ENCODE data around the gene PTPRCAP. TPM values are rescaled to one million over a fixed set of nuclear protein-coding genes. Genes with fewer than 3 reads are reported as not detected.
A peak's percentile ranks its signal among the peaks of the same experiment; 100 is the strongest.

The PTPRCAP gene
- total RNA-seq, 1 donor from 2014 or later: not detected

DNA sequence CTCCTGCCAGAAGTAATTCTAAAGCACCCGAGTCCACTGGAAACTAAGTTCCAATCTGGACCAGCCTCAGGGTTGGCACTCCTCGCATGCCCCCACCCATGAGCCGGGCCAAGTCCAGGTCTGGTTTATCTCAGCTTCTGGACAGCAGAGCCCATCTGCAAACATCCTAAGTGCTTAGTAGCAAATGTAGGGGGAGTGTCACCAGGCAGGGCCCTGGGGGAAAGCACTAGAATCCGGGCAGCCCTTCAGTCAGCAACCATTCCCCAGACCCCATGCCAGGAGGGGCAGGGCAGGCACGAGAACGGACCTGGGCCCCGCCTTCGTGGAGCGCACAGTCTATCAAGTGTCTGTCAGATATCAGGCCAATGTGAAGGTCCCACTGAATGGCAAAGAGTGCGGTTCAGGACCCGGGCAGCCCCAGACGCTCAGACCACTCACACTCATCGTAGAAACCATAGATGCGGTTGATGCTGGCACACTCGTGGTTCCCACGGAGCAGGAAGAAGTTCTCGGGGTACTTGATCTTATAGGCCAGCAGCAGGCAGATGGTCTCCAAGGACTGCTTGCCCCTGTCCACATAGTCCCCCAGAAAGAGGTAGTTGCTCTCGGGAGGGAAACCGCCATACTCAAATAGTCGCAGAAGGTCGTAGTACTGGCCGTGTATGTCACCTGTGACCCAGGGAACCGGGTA, 37.1 kb downstream of the PTPRCAP start:
- DNase-seq (ENCODE audit: low spot score in 2 of 2) (no peak), FAIRE-seq (no peak)

DNA sequence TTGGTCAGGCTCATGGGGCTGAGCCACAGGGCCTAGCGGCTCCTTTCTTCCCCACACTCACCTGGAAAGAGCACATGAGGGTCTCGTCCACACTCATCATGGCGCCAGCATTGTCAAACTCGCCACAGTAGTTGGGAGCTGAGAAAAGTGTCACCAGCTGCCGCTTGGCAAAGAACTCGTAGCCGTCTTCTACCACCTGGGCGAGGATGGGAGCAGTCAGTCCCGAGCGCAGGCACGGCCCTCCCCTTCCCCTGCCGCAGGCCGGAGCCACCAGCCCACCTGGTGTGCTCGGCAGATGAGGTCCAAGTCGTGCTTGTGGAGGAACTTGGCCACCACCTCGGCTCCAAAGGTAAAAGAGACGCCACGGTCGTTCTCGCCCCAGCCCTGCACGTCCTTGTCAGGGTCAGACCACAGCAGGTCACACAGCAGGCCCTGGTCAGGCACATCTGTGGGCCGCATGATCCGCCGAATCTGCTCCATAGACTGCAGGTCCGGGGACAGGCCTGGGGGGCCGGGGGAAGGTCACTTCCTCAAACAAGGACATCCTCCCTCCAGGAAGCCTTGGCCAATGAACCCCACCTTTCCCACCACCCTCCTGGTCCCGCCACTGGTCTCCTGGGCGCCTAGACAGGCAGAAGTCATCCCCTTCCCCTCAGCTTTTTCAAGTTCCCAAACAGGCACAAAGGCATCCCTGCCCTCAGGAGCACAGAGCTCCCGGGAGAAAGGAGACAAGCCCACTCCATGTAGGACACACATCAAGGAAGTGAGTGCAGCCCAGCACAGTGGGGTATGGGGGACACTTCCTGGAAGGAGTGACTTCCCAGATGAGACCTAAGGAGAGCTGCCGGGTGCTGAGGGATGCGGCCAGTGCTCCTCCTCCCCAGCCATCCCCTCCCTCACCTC, 38.6 kb downstream of the PTPRCAP start:
- FAIRE-seq (no peak), DNase-seq (ENCODE audit: low spot score in 2 of 2) (no peak)

DNA sequence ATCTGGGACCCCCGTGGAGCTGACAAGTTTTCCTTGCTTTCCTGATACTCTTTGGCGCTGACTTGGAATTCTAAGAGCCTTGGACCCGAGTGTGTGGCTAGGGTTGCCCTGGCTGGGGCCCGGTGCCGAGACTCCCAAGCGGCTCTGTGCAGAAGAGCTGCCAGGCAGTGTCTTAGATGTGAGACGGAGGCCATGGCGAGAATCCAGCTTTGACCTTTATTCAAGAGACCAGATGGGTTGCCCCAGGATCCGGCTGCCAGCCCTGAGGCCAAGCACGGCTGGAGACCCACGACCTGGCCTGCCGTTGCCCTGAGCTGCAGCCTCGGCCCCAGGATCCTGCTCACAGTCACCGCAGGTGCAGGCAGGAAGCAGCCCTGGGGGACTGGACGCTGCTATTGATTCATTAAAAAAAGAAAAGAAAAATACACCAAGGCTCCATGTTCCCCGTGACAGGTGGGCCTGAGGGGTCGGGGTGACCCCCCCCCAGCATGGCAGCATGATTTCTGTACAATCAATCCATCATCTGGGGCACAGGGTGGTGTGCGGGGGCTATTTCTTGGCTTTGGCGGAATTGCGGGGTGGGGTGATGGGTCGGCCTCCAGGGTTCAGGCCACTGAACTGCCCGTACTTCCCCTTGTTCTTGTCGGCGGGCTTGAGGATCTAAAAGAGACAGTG, 39.4 kb downstream of the PTPRCAP start:
- DNase-seq (ENCODE audit: low spot score in 2 of 2) (no peak), FAIRE-seq (no peak)

DNA sequence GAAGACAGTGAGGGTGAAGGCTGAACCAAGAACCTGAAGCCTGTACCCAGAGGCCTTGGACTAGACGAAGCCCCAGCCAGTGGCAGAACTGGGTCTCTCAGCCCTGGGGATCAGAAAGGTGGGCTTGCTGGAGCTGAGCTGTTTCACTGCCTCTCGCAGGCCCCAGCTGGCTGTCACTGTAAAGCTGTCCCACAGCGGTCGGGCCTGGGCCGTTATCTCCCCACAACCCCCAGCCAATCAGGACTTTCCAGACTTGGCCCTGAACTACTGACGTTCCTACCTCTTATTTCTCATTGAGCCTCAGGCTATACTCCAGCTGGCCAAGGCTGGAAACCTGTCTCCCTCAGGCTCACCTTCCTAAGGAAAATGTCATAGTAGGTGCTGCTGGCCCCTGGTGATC, 39.9 kb downstream of the PTPRCAP start:
- DNase-seq (ENCODE audit: low spot score in 2 of 2) (no peak), FAIRE-seq (no peak)

DNA sequence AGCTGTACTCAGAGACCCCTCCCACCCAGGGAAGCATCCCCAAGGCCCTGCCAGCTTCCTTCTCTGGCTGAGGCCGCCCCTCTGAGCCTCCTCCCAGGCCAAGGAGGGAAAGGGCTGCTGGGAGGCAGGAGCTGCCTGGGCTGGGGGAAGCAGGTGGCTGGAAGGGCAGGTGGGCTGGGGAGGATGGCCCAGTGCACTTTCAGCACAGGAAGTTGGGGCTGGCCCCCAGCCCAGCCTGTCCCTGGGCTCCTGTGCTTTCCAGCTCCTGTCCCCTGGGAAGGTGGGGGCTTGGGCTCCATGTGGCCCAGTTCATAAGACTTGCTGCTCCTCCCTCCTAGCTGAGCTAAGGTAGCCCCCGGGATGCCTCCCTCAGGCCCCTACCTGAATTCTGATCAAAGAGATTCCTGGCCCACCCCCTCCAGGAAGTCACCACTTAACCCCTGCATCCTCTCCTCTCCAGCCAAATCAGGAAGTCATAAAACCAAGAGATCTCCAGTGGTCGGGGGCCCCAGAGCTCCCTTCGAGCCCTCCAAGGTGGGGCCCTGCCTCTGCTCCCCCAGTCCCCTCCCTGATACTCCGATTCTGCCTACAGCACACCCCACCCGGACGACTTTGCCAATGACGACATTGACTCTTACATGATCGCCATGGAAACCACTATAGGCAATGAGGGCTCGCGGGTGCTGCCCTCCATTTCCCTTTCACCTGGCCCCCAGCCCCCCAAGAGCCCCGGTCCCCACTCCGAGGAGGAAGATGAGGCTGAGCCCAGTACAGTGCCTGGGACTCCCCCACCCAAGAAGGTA, 40.7 kb downstream of the PTPRCAP start:
- FAIRE-seq (no peak), DNase-seq (ENCODE audit: low spot score in 2 of 2) (no peak)

DNA sequence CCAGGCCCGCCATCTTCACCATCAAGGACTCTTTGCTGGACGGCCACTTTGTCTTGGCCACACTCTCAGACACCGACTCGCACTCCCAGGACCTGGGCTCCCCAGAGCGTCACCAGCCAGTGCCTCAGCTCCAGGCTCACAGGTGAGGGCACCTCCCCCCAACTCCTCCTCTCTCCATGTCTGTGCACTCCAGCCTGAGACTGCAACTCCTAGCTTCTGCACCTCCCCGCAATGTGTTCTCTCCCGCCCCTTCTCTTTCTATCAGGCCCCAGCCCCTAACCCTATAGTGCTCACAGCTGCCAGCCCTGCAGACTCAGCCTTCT, 41.3 kb downstream of the PTPRCAP start:
- DNase-seq (ENCODE audit: low spot score in 2 of 2) (no peak), FAIRE-seq (no peak)

DNA sequence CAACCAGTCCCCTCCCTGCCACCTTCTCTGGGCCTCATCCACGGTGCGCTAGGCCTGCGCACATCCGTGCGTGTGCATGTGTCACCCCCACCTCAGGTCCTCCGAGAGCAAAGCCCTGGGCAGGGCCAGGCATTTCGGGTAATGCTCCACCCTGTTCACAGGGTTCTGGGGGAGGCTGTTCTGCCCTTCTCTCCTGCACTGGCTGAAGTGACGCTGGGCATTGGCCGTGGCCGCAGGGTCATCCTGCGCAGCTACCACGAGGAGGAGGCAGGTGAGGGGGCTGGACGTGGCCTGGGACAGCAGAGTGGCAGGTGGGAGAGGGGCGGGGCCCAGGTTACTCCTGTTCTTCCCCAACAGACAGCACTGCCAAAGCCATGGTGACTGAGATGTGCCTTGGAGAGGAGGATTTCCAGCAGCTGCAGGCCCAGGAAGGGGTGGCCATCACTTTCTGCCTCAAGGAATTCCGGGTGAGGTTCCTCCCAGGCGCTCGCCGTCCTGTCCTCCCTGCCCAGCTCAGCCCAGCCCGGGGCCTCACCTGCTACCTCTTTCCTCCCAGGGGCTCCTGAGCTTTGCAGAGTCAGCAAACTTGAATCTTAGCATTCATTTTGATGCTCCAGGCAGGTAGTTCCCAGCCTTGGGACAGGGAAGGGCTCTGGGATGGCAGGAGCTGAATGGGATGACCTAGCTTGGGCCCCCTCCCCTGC, 41.8 kb downstream of the PTPRCAP start:
- DNase-seq (ENCODE audit: low spot score in 2 of 2) (no peak), FAIRE-seq (no peak)

DNA sequence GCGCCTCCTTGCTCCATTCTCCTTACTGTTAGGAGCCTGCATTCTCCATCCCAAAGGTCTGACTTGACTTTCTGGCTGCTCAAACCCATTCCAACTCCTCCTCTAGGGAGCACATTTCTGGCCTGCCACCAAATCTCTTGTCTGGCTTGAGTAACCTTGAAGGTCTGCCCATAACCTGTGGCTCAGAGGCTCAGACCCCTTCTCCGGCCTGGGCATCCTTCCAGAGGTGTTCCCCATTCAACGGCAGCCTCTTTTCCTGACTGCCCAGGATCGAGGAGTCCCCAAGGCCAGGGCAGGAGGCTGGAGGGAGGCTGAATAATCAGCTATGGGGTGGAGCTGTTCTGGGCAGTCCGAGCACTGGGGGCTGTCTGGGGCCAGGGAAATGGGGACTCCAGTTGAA, 43.5 kb downstream of the PTPRCAP start:
- FAIRE-seq (no peak), DNase-seq (ENCODE audit: low spot score in 2 of 2) (no peak)

DNA sequence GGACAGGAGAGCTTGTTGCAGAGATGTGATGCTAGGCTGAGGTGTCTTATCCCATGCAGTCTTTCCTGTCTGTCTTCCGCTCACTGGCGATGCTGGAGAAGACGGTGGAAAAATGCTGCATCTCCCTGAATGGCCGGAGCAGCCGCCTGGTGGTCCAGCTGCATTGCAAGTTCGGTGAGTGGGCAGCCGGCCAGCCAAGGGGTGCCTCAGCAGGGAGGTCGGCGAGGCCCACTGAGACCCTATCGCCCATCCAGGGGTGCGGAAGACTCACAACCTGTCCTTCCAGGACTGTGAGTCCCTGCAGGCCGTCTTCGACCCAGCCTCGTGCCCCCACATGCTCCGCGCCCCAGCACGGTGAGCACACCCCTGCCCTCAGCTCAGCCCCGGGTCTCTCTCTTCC, 44.0 kb downstream of the PTPRCAP start:
- DNase-seq (ENCODE audit: low spot score in 2 of 2): no peak
- FAIRE-seq: no peak

DNA sequence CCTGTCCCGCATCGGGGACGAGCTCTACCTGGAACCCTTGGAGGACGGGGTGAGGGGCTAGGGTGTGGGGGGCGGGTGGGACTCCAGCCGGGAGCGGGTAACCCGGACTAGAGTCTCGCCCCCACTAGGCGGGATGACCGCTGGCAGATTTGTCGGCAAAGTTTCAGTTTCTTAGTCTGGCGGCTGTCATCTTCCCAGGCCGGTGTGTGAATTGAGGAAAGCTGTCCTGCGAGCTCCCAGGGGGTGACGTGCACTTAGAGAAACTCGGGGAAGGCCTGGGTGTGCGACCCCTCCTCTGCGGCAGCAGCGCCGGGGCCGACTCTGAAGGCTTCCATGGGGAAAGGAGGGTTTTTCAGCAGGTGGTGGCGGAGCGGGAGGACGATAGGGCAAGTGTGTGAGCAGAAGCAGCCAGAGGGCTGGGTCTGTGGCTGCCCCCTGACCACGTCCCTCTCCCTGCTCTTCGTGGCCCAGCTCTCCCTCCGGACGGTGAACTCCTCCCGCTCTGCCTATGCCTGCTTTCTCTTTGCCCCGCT, 45.2 kb downstream of the PTPRCAP start:
- FAIRE-seq (no peak), DNase-seq (ENCODE audit: low spot score in 2 of 2) (no peak)

DNA sequence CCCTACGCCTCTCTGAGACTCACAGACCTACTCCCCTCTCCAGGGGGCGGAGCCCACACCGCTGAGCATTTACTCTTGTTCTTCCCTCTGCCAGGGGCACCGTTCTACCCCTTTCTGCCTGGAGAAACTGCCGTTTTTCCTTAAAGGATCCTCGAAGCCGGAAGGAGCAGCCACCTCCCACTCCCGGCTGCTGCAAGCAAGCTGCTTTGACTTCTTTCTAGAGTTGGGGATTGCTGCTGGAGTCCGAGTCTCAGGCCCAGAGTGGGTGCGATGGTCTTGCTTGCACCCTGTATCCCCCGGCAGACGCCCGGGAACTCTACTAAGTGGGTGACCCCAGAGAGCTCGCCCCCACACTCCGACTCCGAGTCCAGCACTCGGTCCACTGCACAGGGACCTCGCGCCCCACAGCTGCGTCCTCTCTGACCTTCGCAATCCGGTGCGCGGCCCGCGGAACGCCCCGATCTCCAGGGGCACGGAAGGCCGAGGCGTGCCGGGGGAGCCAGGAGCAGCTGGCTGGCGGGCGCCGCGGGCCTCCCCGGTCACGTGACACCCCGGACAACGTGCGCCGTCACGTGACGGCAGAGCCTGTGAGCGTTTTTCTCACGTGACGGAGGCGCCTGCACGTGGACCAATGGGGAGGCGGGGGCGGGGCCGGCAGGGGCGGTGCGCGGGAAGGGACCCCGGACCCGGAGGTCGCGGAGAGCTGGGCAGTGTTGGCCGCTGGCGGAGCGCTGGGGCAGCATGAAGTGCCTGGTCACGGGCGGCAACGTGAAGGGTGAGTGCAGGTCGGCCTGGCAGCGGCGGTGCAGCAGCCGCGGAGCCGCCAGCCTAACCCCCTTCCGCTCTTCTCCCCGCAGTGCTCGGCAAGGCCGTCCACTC, 45.9 kb downstream of the PTPRCAP start, which contains the start of gene RAD9A:
Gene RAD9A (plus strand): TSS at position 683 of the 879 bp plus-strand sequence. CDS start 59 bp downstream, at position 742.
- FAIRE-seq (no peak), DNase-seq (ENCODE audit: low spot score in 2 of 2) (peak; percentile 99)

DNA sequence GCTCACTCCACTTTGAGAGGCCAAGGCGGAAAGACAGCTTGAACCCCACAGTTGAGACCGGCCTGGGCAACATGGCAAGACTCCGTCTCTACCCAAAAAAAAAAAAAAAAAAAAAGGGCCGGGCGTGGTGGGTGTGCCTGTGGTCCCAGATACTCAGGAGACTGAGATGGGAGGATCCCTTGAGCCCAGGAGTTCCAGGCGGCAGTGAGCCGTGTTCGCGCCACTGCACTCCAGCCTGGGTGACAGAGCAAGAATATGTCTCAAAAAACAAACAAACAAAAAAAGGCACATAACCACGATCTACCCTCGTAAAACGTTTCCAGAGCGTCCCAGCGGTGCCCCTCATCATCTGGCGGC, 46.6 kb downstream of the PTPRCAP start:
- FAIRE-seq: no peak

DNA sequence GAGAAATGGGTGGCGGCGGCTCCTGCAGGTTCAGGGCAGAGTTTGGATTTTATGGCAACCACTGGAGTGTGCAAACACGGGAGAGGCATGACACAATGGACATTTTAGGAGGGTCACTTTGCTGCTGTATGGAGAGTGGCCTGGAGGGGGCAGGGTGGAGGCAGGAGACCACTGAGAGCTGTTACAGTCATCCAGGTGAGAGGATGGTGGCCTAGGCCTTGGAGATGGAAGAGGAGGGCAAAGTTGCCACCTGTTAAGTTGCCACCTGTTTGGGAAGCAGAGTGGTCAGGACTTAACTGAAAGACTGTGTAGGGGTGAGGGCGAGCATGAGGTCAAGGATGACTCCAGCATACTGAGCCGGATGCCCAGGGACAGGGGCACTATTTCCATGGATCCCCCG, 48.0 kb downstream of the PTPRCAP start:
- FAIRE-seq (no peak), DNase-seq (ENCODE audit: low spot score in 2 of 2) (no peak)

More for the DNA sequence above, 46.6 kb downstream of the PTPRCAP start:
- no peak for DNase-seq (ENCODE audit: low spot score in 2 of 2)

DNA sequence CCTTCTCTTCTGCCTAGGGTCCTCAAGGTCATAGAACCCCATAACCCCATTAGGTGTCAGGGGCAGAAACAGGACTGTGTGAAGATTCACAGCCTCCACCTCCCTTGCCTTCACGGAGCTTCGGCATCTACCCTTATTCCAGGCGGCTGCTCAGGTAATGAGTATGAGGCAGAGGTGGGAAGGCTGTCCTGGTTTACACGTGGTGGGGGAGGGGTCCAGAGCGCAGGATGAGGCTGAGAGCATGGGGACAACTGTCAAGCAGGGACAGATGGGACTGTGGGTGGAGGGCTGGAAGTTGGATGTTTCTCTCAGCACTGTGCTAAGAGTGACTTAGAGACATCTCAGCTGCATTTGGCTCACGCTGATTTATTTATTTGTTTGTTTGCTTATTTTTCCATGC, 50.0 kb downstream of the PTPRCAP start:
- FAIRE-seq (no peak), DNase-seq (ENCODE audit: low spot score in 2 of 2) (no peak)

DNA sequence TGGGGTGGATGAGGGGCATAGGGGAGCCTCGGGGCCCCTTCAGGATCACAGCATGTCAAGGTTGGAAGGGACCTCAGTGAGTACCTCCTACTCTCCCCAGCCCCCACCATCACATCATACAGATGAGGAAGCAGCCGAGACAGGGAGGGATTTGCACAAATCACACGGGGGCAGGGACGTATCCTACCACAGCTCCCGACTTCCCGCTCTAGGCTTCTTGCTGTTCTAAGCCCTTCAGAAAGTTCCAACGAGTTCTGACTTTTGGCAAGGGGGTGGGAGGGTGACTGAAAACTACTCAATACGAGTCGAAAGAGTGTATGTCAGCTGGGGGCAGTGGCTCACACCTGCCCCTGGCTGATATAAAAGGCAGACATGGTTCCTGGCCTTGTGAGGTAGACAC, 50.4 kb downstream of the PTPRCAP start:
- FAIRE-seq (no peak), DNase-seq (ENCODE audit: low spot score in 2 of 2) (no peak)
